ENCODE results near the gene LIN28B.

LIN28B gene

GRCh38 chr6:105015482-105015881 lies 58.6 kb downstream of the LIN28B start:
- no peak for DNase-seq

GRCh38 chr6:105019285-105019684 lies 62.4 kb downstream of the LIN28B start:
- DNase-seq, result no peak

- DNase-seq, result no peak
These were observed 64.5 kb downstream of the LIN28B start for GRCh38 chr6:105021399-105021798.

DNA sequence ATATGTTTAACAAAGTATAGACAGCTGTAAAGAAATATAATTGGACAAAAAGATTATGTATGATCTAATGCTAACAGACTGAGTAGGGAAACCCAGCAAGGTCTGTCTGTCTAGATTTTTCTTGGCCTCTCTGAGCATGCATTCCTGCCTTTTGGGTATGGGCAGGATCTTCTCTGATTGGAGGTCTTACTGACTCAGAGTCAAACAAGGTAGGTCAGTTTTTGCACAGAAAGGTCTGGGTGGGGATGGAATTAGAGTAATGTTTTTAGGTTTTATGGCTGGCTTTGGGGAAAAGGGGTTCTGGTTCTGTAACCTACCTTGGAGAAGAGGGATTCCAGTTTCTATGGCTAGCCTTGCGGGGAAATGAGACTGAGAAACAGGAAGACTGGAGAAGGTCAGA lies 65.5 kb downstream of the LIN28B start:
- DNase-seq, result no peak

GRCh38 chr6:105024803-105025202 lies 67.9 kb downstream of the LIN28B start:
- no peak for DNase-seq

GRCh38 chr6:105028898-105029297 lies 72.0 kb downstream of the LIN28B start:
- no peak for DNase-seq

DNA sequence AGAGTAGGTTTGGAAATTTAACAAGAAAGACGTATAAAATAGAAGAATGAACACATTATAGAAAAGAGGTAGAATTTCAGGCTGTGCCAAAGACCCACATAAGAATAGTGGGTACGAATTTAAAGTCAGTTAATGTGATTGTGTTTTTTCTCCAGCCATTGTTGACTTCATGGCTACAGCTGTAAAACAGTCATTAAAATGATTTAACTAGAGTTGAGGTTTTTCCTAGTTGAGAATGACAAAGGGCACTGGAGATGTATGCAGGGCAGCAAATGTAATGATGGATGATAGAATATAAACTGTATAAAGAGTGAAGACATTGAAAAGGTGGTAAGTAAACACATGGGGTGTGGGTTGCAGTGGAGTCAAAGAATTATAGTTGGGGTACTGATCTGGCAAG lies 72.7 kb downstream of the LIN28B start:
- no peak for DNase-seq

GRCh38 chr6:105034470-105034869 lies 77.6 kb downstream of the LIN28B start:
- DNase-seq, result no peak

DNA sequence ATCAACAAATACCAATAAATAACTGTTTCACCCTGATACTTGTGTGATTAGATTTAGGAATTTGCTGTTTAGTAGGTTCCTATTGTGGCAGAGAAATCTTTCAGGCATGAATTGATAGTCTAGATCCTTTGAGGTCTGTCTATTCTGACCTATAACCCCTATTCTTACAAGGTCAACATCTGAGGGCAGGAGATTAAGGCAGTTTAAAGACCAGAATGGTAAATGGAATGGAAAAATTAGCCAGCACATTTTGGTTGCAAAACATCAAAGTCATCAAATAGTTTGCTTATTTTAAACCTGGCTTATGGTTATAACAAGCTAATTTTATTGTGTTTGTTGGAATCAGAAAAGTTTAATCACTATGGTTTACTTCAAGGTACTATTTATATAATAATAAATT lies 78.4 kb downstream of the LIN28B start:
- DNase-seq, result no peak

GRCh38 chr6:105036351-105036750 lies 79.4 kb downstream of the LIN28B start:
- DNase-seq, result no peak

DNA sequence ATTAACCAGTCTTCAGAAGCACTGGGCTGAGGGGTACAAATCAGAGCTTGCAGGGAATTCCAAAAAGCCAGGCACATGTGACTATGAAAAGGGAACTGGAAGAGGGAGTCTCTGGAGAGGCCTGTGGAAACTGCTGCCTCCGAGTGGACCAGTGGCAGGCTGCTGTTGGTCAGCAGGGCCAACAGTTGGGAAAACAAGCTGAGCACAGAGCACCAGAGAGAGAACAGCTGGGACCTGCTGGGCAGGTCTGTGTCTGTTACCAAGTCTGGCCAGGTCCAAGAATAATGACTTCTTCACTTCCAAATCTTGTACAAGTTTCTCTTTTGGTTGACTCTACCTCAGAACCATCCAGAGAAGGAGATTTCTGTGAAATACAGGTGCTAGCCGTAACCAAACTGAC lies 81.4 kb downstream of the LIN28B start:
- no peak for DNase-seq

DNA sequence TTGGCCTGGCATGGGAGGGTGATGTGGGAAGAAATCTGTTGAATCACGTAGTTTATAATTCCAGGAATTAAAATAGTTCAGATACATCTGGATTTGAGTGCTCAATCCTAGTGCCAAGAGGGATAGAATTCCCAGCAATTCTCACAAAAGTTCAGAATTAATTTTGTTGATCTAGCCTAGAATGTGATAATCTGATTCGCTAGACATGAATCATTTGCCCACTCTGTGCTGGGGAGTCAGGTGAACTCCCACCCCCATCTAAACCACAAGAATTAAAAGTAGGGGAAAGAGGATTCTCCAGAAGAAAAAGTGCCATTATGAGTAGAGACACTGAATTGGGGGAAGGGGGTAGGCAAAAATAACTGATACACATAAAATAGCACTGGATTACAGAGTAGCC lies 85.0 kb downstream of the LIN28B start:
- no peak for DNase-seq

GRCh38 chr6:105042648-105043047 lies 85.7 kb downstream of the LIN28B start:
- DNase-seq, result no peak

GRCh38 chr6:105043979-105044378 lies 87.1 kb downstream of the LIN28B start:
- DNase-seq, result no peak

DNA sequence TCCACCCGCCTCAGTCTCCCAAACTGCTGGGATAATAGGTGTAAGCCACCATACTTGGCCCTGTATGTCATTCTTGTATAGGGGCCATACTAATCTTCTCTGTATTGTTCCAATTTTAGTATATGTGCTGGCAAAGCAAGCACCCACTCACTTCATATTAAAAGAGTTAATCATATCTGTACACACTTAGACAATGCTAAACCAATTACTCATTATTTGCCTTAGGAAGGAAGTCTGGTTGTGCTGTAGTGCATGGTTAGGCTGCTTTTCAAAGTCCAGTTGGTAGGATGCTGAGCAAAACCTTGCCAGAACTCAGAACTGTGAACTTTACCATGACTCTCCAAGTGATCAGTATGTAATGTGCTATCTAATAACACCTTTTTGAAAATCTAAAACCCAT lies 88.6 kb downstream of the LIN28B start:
- no peak for DNase-seq

DNA sequence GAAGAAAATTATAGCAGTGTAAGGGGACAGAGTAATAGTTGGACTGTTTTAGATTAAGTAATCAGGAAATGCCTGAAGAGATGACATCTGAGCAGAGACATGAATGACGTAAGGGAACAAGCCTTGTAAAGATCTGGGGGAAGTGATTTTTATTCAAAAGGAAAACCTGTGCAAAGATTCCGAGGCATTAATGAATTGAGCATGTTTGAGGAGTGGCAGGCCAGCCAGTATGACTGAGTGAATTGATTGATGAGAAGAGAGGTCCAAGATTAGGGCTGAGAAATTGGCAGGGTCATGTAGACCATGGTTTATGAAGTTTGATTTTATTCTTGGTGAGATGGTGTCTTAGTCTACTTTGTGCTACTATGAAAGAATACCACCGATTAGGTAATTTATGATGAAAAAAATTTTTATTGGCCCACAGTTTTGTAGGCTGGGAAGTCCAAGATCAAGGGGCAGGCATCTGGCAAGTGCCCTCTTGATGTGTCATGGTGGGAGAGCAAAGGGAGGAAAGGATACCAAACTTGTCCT lies 95.1 kb downstream of the LIN28B start:
- DNase-seq, result peak in 1 of 2 experiments; percentile 10

DNA sequence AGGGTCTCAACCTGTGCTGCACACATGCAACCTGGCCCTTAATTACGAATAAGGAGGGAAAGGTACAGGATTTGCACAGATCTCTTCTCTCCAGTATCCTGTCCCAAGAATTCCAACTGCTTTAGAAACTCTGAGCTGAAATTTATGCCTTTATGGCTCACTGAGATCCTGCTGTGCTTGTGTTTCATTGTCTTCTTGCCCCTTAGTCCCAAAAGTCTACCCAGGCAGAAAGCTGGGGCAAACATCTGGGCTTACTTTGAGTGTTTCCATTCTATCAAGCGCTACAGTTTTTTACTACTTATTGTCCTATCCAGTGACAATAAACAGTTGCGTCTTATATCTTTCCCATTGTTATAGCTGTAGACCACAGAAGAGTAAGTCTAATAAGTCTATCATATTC lies 99.7 kb downstream of the LIN28B start:
- no peak for DNase-seq

- DNase-seq, result no peak
These were observed 100.3 kb downstream of the LIN28B start for GRCh38 chr6:105057160-105057559.

DNA sequence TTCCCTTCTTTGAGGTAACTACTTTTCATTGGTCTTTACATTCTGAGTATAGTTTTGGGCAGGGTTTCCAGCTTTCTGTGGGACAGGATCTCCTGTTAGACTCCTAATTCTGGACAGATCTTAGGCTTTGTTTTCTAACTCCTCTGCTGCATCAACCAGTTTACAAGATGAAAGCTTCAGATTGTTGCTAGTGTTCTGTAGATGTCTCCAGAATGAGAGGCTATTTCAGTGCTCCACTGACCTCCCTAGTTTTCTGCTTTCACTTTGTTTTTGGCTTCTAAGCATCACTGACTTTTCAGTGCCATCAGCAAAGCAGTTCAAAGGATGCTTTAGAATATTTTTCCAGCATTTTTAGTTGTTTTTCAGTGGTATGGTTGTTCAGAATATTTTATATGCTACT lies 101.4 kb downstream of the LIN28B start:
- DNase-seq, result no peak

DNA sequence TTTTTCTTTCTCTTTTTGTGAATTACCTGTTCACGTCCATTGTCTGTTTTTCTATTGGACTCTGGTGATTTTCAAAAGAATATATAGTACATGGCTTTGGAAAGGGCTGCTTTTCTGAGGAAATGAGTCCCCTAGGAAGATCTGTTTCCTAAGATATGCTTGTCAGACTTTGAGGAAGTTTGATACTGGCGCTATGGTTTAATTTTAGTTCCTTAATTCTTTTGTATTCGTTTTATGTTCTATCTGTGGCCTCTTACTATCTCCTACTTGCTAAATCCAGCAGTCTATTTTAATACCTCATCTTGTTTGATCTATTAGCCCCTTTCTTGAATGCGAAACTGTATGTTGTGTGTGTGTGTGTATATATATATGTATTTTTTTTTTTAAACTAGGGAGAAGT lies 101.9 kb downstream of the LIN28B start:
- peak; percentile 51 to 73 for DNase-seq

- DNase-seq, result no peak
These were observed 109.3 kb downstream of the LIN28B start for GRCh38 chr6:105066233-105066632.

DNA sequence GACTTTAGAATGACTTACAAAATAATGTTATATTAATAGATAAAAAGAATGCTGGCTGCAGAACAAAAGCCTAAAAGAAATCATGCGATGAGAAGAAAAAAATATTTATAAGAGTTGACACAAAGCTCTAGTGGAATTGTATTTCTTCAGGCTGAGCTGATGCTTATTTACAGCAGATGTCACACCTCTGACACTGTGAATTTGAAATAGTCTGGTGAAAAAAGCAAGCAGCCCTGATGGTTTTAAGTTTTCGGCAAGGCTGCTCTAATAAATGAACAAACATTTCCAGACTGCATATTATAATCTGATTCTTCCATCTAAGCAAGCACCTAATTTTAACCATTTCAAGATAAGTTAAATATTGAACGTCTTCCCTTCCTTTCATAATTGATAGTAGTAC lies 109.9 kb downstream of the LIN28B start:
- DNase-seq, result no peak

- no peak for DNase-seq
These were observed 110.4 kb downstream of the LIN28B start for GRCh38 chr6:105067329-105067728.

- DNase-seq, result no peak
These were observed 111.5 kb downstream of the LIN28B start for GRCh38 chr6:105068407-105068806.

DNA sequence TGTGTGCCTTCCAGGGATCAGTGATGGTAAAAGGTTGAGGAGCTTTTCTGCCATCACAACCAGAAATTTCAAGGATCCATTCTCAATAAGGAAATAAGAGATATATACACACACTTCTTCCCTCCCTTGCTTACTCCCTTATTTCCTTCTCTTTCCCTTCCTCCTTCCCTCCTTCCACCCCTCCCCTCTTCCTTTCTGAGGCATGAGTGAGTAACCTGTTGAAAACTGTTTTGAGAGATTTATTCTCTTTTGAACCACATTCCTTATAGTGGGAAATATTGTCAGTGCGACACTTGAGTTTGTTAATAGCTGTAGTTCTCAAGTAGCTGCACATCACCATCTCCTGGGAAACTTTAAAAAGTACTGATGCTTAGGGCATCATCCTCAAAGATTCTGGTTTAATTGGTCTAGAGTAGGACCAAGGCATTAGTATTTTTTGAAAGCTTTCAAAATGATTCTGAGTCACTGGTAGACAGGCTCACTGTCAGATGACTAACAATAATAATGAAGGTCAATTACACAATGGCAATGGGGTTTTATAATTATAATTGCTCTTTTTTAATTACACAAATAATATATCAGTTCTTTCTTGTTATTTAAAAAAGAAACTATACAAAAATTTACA lies 113.0 kb downstream of the LIN28B start:
- no peak for DNase-seq
